ENCODE measurements around the gene NRCAM. TPM values are rescaled to one million over a fixed set of nuclear protein-coding genes. Genes with fewer than 3 reads are reported as not detected.

The NRCAM gene
- total and polyA plus RNA-seq, 2 of the 8 experiments (the other 6 are each of a cell fraction or from before 2014, with no cell fraction given): 2.7 to 3.8 TPM

DNA sequence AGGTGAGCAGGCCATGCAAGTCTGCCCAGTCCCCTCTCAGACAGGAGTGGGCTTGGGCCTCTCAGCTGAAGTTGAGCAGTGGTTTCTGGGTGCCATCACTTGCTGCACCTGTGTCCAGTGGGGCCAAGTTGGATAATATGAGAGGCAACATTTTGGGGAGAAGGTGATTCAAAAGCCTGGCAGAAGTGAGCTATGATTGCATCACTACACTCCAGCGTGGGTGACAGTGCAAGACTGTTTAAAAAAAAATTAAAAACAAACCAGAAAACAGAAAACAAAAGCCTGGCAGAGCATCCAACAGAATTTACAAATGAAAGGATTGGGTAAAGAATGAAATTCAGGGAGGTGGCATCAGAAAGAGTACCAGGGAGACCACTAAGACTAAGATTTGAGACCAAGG lies 204.5 kb downstream of the NRCAM start (continued):
- TF ChIP-seq CREB1 (IDR thresholded peaks at IDR 0.05): no peak
- no peak for TF ChIP-seq BRCA1 (IDR thresholded peaks at IDR 0.05; ENCODE audit: low read depth, low read length)
- TF ChIP-seq SP2 (IDR thresholded peaks at IDR 0.05; ENCODE audit: low read length): no peak
- TF ChIP-seq SP4 (IDR thresholded peaks at IDR 0.05; ENCODE audit: low read length): no peak
- no peak for TF ChIP-seq RXRA (IDR thresholded peaks at IDR 0.05; ENCODE audit: insufficient read depth, low read depth, low read length)
- TF ChIP-seq ASH2L (IDR thresholded peaks at IDR 0.05; ENCODE audit: low read length): no peak

Measured in H1 (cell line).